Superior temporal gyrus (tissue), 1 donor: Measurements from ENCODE around the gene COPE.

ENCODE experiments used
- DNase-seq: peaks from one replicate; pipeline ENCODE4 v3.0.0-alpha.2; 2016; ENCODE audit errors: extremely low spot score

COPE gene

DNA sequence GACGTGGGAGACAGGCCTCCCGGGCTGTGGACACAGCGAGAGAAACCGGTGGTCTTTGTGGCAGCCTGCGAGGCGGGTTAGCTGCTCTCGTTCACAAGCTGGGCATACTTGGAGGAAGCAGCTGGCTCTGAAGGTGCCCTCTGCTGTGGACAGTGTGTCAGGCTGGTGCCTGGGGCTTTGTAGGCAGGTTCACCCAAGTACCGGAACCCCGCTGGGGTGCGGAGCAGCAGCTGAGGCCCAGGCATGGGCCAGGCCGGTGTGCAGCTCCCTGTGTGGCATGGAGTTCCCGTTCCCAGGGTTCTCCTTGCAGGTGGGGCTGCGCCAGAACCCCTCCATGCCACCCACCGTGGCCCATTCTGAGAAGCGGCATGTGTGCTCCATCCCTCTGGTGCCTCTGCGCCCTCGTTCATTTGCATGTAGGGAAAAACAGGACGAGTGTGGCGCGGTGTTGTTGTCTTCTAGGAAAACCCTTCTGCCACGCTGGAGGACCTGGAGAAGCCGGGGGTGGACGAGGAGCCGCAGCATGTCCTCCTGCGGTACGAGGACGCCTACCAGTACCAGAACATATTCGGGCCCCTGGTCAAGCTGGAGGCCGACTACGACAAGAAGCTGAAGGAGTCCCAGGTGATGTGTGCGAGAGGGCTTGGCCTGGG, 67.4 kb downstream of the COPE start:
- DNase-seq = no peak

DNA sequence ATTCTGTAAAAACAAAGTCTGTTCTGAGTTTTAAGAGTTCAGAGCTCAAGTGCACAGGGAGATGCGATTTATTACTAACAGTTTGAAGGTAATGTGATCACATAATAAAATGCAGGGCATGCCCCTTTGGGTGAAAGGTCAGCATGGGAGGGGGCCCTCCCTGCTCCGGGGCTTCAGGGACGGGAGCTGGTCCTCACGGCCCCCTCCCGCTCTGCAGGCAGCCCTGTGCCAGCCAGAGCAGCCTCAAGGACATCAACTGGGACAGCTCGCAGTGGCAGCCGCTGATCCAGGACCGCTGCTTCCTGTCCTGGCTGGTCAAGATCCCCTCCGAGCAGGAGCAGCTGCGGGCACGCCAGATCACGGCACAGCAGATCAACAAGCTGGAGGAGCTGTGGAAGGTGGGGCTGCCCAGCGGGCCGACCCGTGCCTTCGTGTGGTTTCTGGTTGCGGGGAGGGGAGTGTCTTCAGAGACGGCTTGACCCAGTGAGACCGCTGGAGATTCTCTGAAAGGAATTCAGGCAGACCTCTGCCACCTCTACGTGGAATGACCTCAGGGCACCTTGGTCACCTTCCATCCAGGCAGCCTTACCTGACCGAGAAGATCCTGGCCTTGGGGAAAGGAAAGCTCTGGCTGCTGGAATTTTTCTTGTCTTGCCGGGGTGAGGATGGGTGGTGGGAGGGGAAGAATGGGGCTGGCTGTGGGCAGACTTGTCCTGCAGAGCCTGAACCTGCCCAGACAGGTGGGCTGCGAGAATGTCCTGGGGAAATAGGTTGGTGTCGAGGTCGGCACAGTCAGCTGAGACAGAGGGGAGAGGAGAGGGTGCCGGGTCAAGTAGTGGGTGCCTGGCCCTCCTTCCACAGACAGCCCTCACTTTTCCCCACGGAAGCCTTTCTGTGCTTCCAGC, 68.5 kb downstream of the COPE start:
- DNase-seq = no peak

DNA sequence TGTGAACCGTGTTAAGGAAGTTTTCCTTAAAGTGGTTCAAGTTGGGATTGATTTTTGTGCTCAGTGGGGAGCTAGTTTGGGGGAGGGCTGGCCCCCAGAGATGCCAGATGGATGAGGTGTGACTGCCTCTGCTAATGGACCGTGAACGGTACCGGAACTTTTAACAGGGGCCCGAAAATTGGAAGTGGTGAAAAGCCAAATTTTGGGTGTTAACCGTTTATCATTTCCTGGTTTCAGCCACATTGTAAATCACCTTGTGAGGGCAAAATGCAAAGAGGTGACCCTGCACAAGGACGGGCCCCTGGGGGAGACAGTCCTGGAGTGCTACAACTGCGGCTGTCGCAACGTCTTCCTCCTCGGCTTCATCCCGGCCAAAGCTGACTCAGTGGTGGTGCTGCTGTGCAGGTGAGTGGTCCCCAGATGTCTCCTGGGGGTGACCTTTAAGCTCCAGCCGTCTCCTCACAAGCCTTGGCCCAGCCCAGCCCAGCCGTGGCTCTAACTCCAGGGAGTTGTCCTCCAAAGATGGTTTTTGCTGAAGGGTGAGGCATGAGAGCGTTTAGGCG, 69.3 kb downstream of the COPE start:
- DNase-seq = no peak
